ENCODE measurements around the gene MTSS2. TPM values are rescaled to one million over a fixed set of nuclear protein-coding genes. Genes with fewer than 3 reads are reported as not detected.
A peak's percentile ranks its signal among the peaks of the same experiment; 100 is the strongest.

The MTSS2 gene
- total and polyA plus RNA-seq, 2 experiments from 2014 or later: 16.5 to 19.6 TPM

DNA sequence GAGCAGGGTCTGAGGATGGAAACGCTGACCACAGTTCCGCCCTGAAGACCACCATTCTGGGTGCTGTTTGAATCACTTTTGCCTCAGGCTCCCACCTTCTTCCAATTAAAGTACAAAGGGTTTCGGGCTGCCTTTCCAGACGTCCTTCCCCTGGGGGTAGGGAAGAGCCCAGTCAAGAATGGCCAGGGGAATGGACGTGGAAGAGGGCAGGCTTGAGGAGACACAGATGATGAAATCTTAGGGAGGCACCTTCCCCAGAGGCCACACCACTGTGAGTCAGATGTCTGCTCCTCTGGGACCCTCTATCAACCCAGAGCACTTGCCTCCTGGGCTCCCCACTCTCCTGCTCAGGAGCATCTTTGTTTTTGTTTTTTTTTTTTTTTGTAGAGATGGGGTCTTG lies 27.5 kb upstream of the MTSS2 start:
- Histone ChIP-seq H3K9me3 (ENCODE audit: low read depth) (no peaks in the 10 kb centered on the region), H3K27me3 (no peaks in the 10 kb centered on the region), H3K79me2 (no peaks in the 10 kb centered on the region), H3K4me2 (no peak overlapping the region), H4K20me1 (ENCODE audit: insufficient read depth, poor library complexity, severe bottlenecking) (no peaks in the 10 kb centered on the region), H3K36me3 (replicated peaks; ENCODE audit: insufficient read depth, low read depth) (no peaks in the 10 kb centered on the region), H3K9me2 (replicated peaks; ENCODE audit: insufficient read depth) (no peaks in the 10 kb centered on the region), H3K4me1 (ENCODE audit: insufficient read depth) (peaks cover 54% of the 10 kb centered on the region), H3K27ac (peak overlapping the region; percentile 89), H3K4me3 (no peak overlapping the region), H2AFZ (no peak overlapping the region)
- TF ChIP-seq EZH2 (IDR thresholded peaks at IDR 0.05; ENCODE audit: borderline replicate concordance): no peak
- no peak for TF ChIP-seq CTCF (IDR thresholded peaks at IDR 0.05; ENCODE audit: poor library complexity)
- TF ChIP-seq EZH2phosphoT487 (IDR thresholded peaks at IDR 0.05; ENCODE audit: low read depth, severe bottlenecking, unreplicated experiment): no peak
- WGBS (ENCODE audit: low lambda C conversion rate, missing lambda C conversion rate): 73% methylated on average over 5 of the region's 5 CpGs
- no peak for DNase-seq (ENCODE audit: low spot score)

- Histone ChIP-seq H3K27me3 (no peaks in the 10 kb centered on the region), H3K9me3 (ENCODE audit: low read depth) (no peaks in the 10 kb centered on the region), H4K20me1 (ENCODE audit: insufficient read depth, poor library complexity, severe bottlenecking) (no peaks in the 10 kb centered on the region), H2AFZ (no peak overlapping the region), H3K27ac (peak overlapping the region; percentile 52), H3K4me1 (ENCODE audit: insufficient read depth) (peaks cover 54% of the 10 kb centered on the region), H3K79me2 (no peaks in the 10 kb centered on the region), H3K36me3 (replicated peaks; ENCODE audit: insufficient read depth, low read depth) (no peaks in the 10 kb centered on the region), H3K4me2 (no peak overlapping the region), H3K4me3 (no peak overlapping the region), H3K9me2 (replicated peaks; ENCODE audit: insufficient read depth) (no peaks in the 10 kb centered on the region)
- no peak for TF ChIP-seq EZH2 (IDR thresholded peaks at IDR 0.05; ENCODE audit: borderline replicate concordance)
- no peak for TF ChIP-seq EZH2phosphoT487 (IDR thresholded peaks at IDR 0.05; ENCODE audit: low read depth, severe bottlenecking, unreplicated experiment)
- no peak for TF ChIP-seq CTCF (IDR thresholded peaks at IDR 0.05; ENCODE audit: poor library complexity)
- 81% methylated on average over 12 of the region's 12 CpGs for WGBS (ENCODE audit: low lambda C conversion rate, missing lambda C conversion rate)
- no peak for DNase-seq (ENCODE audit: low spot score)
These were observed 27.1 kb upstream of the MTSS2 start for GRCh38 chr16:70712942-70713341.

GRCh38 chr16:70712359-70712758 lies 26.5 kb upstream of the MTSS2 start:
- peaks cover 59% of the 10 kb centered on the region for H3K4me1 ChIP-seq (ENCODE audit: insufficient read depth)
- peak overlapping the region; percentile 52 for H3K27ac ChIP-seq
- no peak overlapping the region for H2AFZ ChIP-seq
- H3K4me2 ChIP-seq: no peak overlapping the region
- H3K27me3 ChIP-seq: no peaks in the 10 kb centered on the region
- no peak overlapping the region for H3K4me3 ChIP-seq
- DNase-seq (ENCODE audit: low spot score): no peak
- TF ChIP-seq CTCF (IDR thresholded peaks at IDR 0.05; ENCODE audit: poor library complexity) (no peak), EZH2phosphoT487 (IDR thresholded peaks at IDR 0.05; ENCODE audit: low read depth, severe bottlenecking, unreplicated experiment) (no peak), EZH2 (IDR thresholded peaks at IDR 0.05; ENCODE audit: borderline replicate concordance) (no peak)
- no peaks in the 10 kb centered on the region for H3K36me3 ChIP-seq (replicated peaks; ENCODE audit: insufficient read depth, low read depth)
- H4K20me1 ChIP-seq (ENCODE audit: insufficient read depth, poor library complexity, severe bottlenecking): no peaks in the 10 kb centered on the region
- 80% methylated on average over 11 of the region's 11 CpGs for WGBS (ENCODE audit: low lambda C conversion rate, missing lambda C conversion rate)
- no peaks in the 10 kb centered on the region for H3K9me2 ChIP-seq (replicated peaks; ENCODE audit: insufficient read depth)
- H3K79me2 ChIP-seq: no peaks in the 10 kb centered on the region
- H3K9me3 ChIP-seq (ENCODE audit: low read depth): no peaks in the 10 kb centered on the region

All from hepatocyte (in vitro differentiated cells).